Spinal cord (tissue), 10 donors: ENCODE measurements around the gene PIKFYVE. TPM values are rescaled to one million over a fixed set of nuclear protein-coding genes. Genes with fewer than 3 reads are reported as not detected.

ENCODE experiments used
- DNase-seq, 6 donors: peaks; one replicate each; pipeline versions ENCODE4 v3.0.0 to v3.0.0-alpha.2; 2013 to 2015; ENCODE audit warnings: low spot score in 6 of 6, low read depth in 4 of 6
- H3K27ac ChIP-seq: one replicate; pipeline ENCODE4 v1.5.1; 2013; ENCODE audit warnings: low read depth, low read length, control low read depth
- H3K27me3 ChIP-seq: one replicate; pipeline ENCODE4 v1.6.1; 2013; ENCODE audit warnings: low read length; ENCODE audit not compliant: control insufficient read depth, insufficient read depth
- H3K36me3 ChIP-seq: one replicate; pipeline ENCODE4 v1.6.1; 2013; ENCODE audit warnings: low read length; ENCODE audit not compliant: control insufficient read depth, insufficient read depth
- H3K4me1 ChIP-seq: one replicate; pipeline ENCODE4 v1.6.1; 2013; ENCODE audit warnings: low read length; ENCODE audit not compliant: control insufficient read depth, insufficient read depth
- H3K4me3 ChIP-seq: one replicate; pipeline ENCODE4 v1.5.1; 2013; ENCODE audit warnings: low read depth, low read length, control low read depth
- H3K9me3 ChIP-seq: one replicate; pipeline ENCODE4 v1.6.1; 2013; ENCODE audit warnings: low read length; ENCODE audit not compliant: control insufficient read depth, insufficient read depth
- WGBS: methylation state at CpG from one replicate; pipeline ENCODE4 v1.1.5; 2013; ENCODE audit warnings: missing lambda C conversion rate; ENCODE audit not compliant: insufficient coverage; 5-methylcytosine and 5-hydroxymethylcytosine counted together
- polyA plus RNA-seq, 2 donors: library from polyadenylated mRNA; unstranded; fragments of 120-200 nt; gene quantifications; one replicate each; pipeline ENCODE4 v1.2.1, GENCODE V29; 2013; ENCODE audit not compliant: insufficient read length in 2 of 2
- total RNA-seq, 2 donors: library from RNA; depleted of rRNA in 1 of 2; stranded (reverse); fragments of 120-200 nt in 1 of 2; fragments of >200 nt in 1 of 2; gene quantifications; one replicate each; pipeline versions ENCODE4 v1.2.3 to v1.2.4, GENCODE V29; 2013 to 2014
- donor health status: healthy.

Gene PIKFYVE
- total and polyA plus RNA-seq, 4 donors = 20.5 to 60.0 (median 37.0) TPM

DNA sequence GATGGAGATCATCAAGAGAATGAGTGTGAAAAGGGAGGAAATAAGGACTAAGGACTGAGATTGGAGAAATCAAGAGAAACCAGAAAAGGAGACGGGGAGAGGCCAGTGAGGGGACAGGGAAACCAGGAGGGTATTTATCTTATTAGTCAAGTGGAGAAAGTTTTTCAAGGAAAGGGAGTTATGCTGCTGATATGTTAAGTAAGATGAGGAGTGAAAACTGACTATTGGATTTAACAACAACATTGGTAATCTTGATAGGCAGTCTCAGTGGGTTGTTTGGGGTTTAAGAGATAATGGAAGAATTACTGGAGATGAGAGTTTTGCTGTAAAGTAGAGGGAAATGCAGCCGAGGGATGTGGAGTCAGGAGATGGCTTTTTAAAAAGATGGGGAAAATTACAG lies 30.6 kb downstream of the PIKFYVE start:
- no peak overlapping the region for H3K27ac ChIP-seq
- peaks cover 16% of the 10 kb centered on the region for H3K36me3 ChIP-seq
- no peaks in the 10 kb centered on the region for H3K27me3 ChIP-seq
- no peak for DNase-seq
- 95% methylated on average over 2 of the region's 2 CpGs for WGBS
- H3K9me3 ChIP-seq = no peaks in the 10 kb centered on the region
- no peaks in the 10 kb centered on the region for H3K4me1 ChIP-seq
- H3K4me3 ChIP-seq = no peak overlapping the region

DNA sequence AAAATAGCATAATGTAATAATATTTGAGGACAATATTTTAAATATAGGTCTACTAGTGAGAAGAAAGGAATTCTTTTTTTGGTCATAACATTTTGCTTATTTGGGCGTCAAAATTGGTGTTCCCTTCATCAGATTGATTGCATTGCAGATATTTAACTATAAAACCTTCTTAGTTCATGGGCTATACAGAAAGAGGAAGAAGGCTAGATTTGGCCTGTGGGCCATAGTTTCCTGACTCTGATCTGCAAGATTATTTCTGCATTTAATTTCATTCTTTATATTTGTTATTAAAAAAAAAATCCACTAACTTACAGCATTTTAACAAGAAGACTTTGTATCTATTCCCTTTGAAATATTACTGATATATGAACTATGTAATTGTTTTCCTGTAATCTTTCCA lies 31.9 kb downstream of the PIKFYVE start:
- WGBS = no CpG with 5 or more reads among the region's 1 CpG
- H3K27me3 ChIP-seq = no peaks in the 10 kb centered on the region
- H3K36me3 ChIP-seq = peaks cover 19% of the 10 kb centered on the region
- H3K27ac ChIP-seq = no peak overlapping the region
- H3K9me3 ChIP-seq = no peaks in the 10 kb centered on the region
- no peak for DNase-seq
- no peak overlapping the region for H3K4me3 ChIP-seq
- no peaks in the 10 kb centered on the region for H3K4me1 ChIP-seq

DNA sequence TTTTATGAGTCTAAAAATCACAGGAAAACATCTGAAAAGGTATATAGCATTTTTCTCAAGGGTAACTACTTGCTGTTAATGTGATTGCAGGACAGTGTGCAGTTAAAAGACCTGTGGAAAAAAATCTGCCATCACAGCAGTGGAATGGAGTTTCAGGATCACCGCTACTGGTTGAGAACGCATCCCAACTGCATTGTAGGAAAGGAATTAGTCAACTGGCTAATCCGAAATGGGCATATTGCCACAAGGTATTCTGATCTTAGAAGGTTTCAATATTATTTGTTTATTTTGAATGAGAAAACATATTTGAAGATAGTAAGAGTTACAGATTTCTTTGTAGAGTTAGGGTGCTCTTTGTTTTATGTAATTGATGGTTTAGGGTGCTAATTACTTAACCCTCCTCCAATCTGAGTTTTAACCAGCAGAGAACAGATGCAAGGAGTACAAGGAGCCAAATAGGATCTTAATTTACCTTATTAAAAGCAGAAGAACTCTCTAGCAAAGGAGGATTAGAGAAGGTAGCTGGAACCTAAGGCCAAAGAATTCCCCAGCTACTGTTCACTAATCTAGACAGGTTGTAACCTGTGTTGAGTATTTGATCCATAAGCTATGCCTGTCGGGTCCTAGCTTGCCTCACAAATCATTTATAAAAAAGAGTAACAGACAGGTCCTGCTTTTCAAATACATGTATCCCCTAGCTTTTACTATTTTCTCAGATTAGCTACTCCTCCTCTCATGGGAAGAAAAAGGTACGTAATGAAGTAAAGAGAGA lies 35.0 kb downstream of the PIKFYVE start:
- no peak for DNase-seq
- H3K36me3 ChIP-seq = peaks cover 22% of the 10 kb centered on the region

DNA sequence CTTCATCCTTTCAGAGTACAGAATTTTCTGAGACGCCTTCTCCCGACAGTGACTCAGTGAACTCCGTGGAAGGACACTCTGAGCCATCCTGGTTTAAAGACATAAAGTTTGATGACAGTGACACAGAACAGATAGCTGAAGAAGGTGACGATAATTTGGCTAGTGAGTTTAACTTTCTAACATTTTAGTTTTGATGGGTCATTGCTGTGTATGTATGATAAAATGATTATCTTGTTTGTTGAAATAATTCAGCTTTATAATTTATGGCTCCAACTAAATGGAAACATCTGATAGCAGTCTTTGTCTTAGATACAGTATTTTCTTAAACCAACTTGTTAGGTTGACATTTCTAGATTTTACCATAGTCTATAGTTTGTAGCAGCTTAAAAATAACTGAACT lies 38.1 kb downstream of the PIKFYVE start:
- Histone ChIP-seq H3K27ac (no peak overlapping the region), H3K4me3 (no peak overlapping the region), H3K4me1 (no peaks in the 10 kb centered on the region), H3K9me3 (no peaks in the 10 kb centered on the region), H3K27me3 (no peaks in the 10 kb centered on the region), H3K36me3 (peaks cover 16% of the 10 kb centered on the region)
- DNase-seq = no peak
- WGBS = 80% methylated on average over 2 of the region's 4 CpGs

More for the DNA sequence above, 35.0 kb downstream of the PIKFYVE start:
- Histone ChIP-seq H3K9me3 (no peaks in the 10 kb centered on the region), H3K4me3 (no peak overlapping the region), H3K27me3 (no peaks in the 10 kb centered on the region), H3K27ac (no peak overlapping the region), H3K4me1 (no peaks in the 10 kb centered on the region)
- 100% methylated on average over 3 of the region's 5 CpGs for WGBS

DNA sequence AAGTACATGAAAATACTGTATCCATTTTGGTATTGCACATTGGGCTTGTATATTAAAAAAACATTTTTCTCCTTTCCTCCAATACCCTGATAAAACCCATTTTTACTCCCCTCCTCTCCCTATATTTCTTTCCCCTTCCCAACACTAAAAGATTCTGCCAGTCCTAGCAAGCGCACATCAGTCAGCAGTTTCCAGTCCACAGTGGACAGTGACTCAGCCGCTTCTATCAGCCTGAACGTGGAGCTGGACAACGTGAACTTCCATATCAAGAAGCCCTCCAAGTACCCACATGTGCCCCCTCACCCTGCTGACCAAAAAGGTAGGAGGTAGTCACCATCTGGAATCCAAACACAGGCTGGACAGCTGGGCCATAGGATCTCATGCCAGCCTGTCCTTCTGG lies 38.6 kb downstream of the PIKFYVE start:
- Histone ChIP-seq H3K4me1 (no peaks in the 10 kb centered on the region), H3K27ac (no peak overlapping the region), H3K27me3 (no peaks in the 10 kb centered on the region), H3K9me3 (no peaks in the 10 kb centered on the region), H3K36me3 (peaks cover 12% of the 10 kb centered on the region), H3K4me3 (no peak overlapping the region)
- DNase-seq = no peak
- 93% methylated on average over 4 of the region's 4 CpGs for WGBS

DNA sequence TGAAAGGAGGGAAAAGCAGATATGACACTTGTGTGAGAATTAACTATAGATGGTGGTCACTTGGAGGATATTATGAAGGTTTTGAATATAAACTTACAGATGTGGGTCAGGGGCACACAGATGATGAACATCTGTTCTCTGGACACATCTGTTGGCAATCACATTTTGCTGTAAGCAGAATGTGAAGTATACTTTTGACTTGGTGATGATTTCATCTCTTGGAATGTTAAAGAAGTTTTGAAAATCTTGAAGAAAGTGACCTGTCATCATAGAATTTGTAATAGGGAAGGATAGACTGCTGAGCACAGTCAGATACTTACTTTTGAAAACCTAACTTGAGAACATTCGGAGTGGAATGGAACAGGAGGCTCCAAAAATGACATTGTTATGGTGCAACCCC lies 40.2 kb downstream of the PIKFYVE start:
- Histone ChIP-seq H3K27ac (no peak overlapping the region), H3K4me3 (no peak overlapping the region), H3K4me1 (no peaks in the 10 kb centered on the region), H3K36me3 (peaks cover 8% of the 10 kb centered on the region), H3K9me3 (no peaks in the 10 kb centered on the region), H3K27me3 (no peaks in the 10 kb centered on the region)
- no peak for DNase-seq
- 100% methylated on average over 1 of the region's 1 CpG for WGBS

GRCh38 chr2:208311321-208311720 lies 45.3 kb downstream of the PIKFYVE start:
- H3K27ac ChIP-seq = no peak overlapping the region
- no peak overlapping the region for H3K4me3 ChIP-seq
- H3K27me3 ChIP-seq = no peaks in the 10 kb centered on the region
- no peaks in the 10 kb centered on the region for H3K9me3 ChIP-seq
- no CpG with 5 or more reads among the region's 2 CpGs for WGBS
- H3K4me1 ChIP-seq = no peaks in the 10 kb centered on the region
- DNase-seq = no peak
- H3K36me3 ChIP-seq = peaks cover 4% of the 10 kb centered on the region

GRCh38 chr2:208311954-208312353 lies 45.9 kb downstream of the PIKFYVE start:
- Histone ChIP-seq H3K4me1 (no peaks in the 10 kb centered on the region), H3K36me3 (peaks cover 4% of the 10 kb centered on the region), H3K27ac (no peak overlapping the region), H3K27me3 (no peaks in the 10 kb centered on the region), H3K4me3 (no peak overlapping the region), H3K9me3 (no peaks in the 10 kb centered on the region)
- no peak for DNase-seq
- WGBS = no CpG with 5 or more reads among the region's 4 CpGs

GRCh38 chr2:208315081-208315788 lies 49.2 kb downstream of the PIKFYVE start:
- Histone ChIP-seq H3K9me3 (no peaks in the 10 kb centered on the region), H3K27me3 (no peaks in the 10 kb centered on the region), H3K36me3 (peaks cover 4% of the 10 kb centered on the region), H3K4me1 (no peaks in the 10 kb centered on the region), H3K4me3 (no peak overlapping the region), H3K27ac (no peak overlapping the region)
- DNase-seq = no peak
- 96% methylated on average over 6 of the region's 8 CpGs for WGBS

DNA sequence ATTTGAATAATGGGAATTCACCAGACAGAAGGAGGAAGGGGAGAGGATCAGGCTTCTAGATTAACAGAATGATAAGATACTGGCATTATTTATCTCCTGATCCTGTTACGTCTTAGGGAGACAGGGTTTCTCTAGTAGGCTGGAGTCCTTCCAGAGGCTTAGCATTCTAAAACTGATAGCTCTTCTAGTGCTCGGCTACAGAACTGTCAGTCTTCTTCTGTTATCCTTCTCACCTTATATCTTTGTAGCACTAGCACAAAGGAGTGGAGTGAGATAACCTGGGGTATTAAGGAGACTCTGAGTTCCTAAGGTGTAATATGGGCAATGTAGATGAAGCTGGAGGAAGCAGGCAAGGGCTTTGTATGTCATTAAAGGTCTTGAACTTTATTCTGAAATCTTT lies 52.1 kb downstream of the PIKFYVE start:
- no peaks in the 10 kb centered on the region for H3K4me1 ChIP-seq
- DNase-seq = no peak
- peaks cover 4% of the 10 kb centered on the region for H3K36me3 ChIP-seq
- H3K27ac ChIP-seq = no peak overlapping the region
- no peaks in the 10 kb centered on the region for H3K9me3 ChIP-seq
- H3K4me3 ChIP-seq = no peak overlapping the region
- no CpG with 5 or more reads among the region's 2 CpGs for WGBS
- H3K27me3 ChIP-seq = no peaks in the 10 kb centered on the region
